Activated CD8-positive, alpha-beta memory T cell treated with anti-CD3 and anti-CD28 coated beads, Interleukin-2, amount 50 U/mL, for 24 hours (primary cell): ENCODE results near the gene CAPN5.

Source experiments
- DNase-seq: peaks from one replicate; pipeline ENCODE4 v3.0.0-alpha.2; 2020; ENCODE audit errors: extremely low read depth

Gene CAPN5

GRCh38 chr11:77149716-77150392 is 83.1 kb downstream of the CAPN5 start:
- no peak for DNase-seq

GRCh38 chr11:77150836-77151235 is 84.1 kb downstream of the CAPN5 start:
- DNase-seq = no peak

GRCh38 chr11:77151804-77152509 is 85.2 kb downstream of the CAPN5 start:
- no peak for DNase-seq

GRCh38 chr11:77152846-77153245 is 86.1 kb downstream of the CAPN5 start:
- no peak for DNase-seq

- DNase-seq = no peak
These were observed 86.8 kb downstream of the CAPN5 start for GRCh38 chr11:77153276-77154185.

- DNase-seq = no peak
These were observed 87.8 kb downstream of the CAPN5 start for GRCh38 chr11:77154381-77155081.

- no peak for DNase-seq
These were observed 88.3 kb downstream of the CAPN5 start for GRCh38 chr11:77155082-77155475.

- DNase-seq = no peak
These were observed 88.9 kb downstream of the CAPN5 start for GRCh38 chr11:77155556-77156130.

- DNase-seq = no peak
These were observed 89.8 kb downstream of the CAPN5 start for GRCh38 chr11:77156396-77157195.

- DNase-seq = no peak
These were observed 91.4 kb downstream of the CAPN5 start for GRCh38 chr11:77158041-77158695.

- no peak for DNase-seq
These were observed 92.6 kb downstream of the CAPN5 start for GRCh38 chr11:77159219-77159936.

GRCh38 chr11:77159937-77160495 is 93.2 kb downstream of the CAPN5 start:
- no peak for DNase-seq

- no peak for DNase-seq
These were observed 96.5 kb downstream of the CAPN5 start for GRCh38 chr11:77163271-77163670.

GRCh38 chr11:77165066-77165465 is 98.3 kb downstream of the CAPN5 start:
- DNase-seq = no peak

- DNase-seq = no peak
These were observed 99.2 kb downstream of the CAPN5 start for GRCh38 chr11:77166021-77166420.

- DNase-seq = no peak
These were observed 100.4 kb downstream of the CAPN5 start for GRCh38 chr11:77167111-77167626.

GRCh38 chr11:77167791-77168190 is 101.0 kb downstream of the CAPN5 start:
- no peak for DNase-seq

- DNase-seq = no peak
These were observed 103.3 kb downstream of the CAPN5 start for GRCh38 chr11:77170107-77170506.

GRCh38 chr11:77171254-77171653 is 104.5 kb downstream of the CAPN5 start:
- DNase-seq = no peak
